HG02970 (cell line): ENCODE results near the gene EPHA10.
"Not testable (repeated sequence)": the region's sequence is repeated elsewhere in the genome, so short reads cannot be mapped to it uniquely, and the experiment has no call there.

ENCODE experiments used
- ATAC-seq: cut with Tn5 transposase; IDR thresholded peaks from one replicate; pipeline ENCODE4 v1.9.1; 2021; ENCODE audit warnings: mild to moderate bottlenecking, moderate library complexity, moderate number of reproducible peaks; ENCODE audit not compliant: unreplicated experiment, low FRiP score

Gene EPHA10

GRCh38 chr1:37776946-37777516, 12.1 kb upstream of the EPHA10 start:
- ATAC-seq: no peak

- not testable (repeated sequence) for ATAC-seq
Measured at GRCh38 chr1:37771440-37771839, 6.5 kb upstream of the EPHA10 start.

- no peak for ATAC-seq
Measured at GRCh38 chr1:37767488-37767887, 2.6 kb upstream of the EPHA10 start.

GRCh38 chr1:37765916-37766664, 1.2 kb upstream of the EPHA10 start:
- no peak for ATAC-seq

- no peak for ATAC-seq
Measured at GRCh38 chr1:37764414-37764825, 500 bp downstream of the EPHA10 start.

GRCh38 chr1:37763791-37764413, 1.0 kb downstream of the EPHA10 start:
- ATAC-seq: no peak

GRCh38 chr1:37762516-37762915, 2.4 kb downstream of the EPHA10 start:
- no peak for ATAC-seq

GRCh38 chr1:37761416-37762095, 3.4 kb downstream of the EPHA10 start:
- ATAC-seq: no peak

- no peak for ATAC-seq
Measured at GRCh38 chr1:37759451-37759850, 5.5 kb downstream of the EPHA10 start.

- ATAC-seq: no peak
Measured at GRCh38 chr1:37755951-37756560, 8.9 kb downstream of the EPHA10 start.

- no peak for ATAC-seq
Measured at GRCh38 chr1:37755290-37755689, 9.6 kb downstream of the EPHA10 start.

GRCh38 chr1:37753473-37754321, 11.2 kb downstream of the EPHA10 start:
- ATAC-seq: no peak

GRCh38 chr1:37752583-37753471, 12.1 kb downstream of the EPHA10 start:
- ATAC-seq: no peak

- ATAC-seq: no peak
Measured at GRCh38 chr1:37752213-37752582, 12.7 kb downstream of the EPHA10 start.

GRCh38 chr1:37748565-37748964, 16.4 kb downstream of the EPHA10 start:
- no peak for ATAC-seq

- no peak for ATAC-seq
Measured at GRCh38 chr1:37746806-37747205, 18.1 kb downstream of the EPHA10 start.

- no peak for ATAC-seq
Measured at GRCh38 chr1:37741662-37742061, 23.3 kb downstream of the EPHA10 start.

GRCh38 chr1:37741130-37741529, 23.8 kb downstream of the EPHA10 start:
- no peak for ATAC-seq

- ATAC-seq: no peak
Measured at GRCh38 chr1:37739222-37739621, 25.7 kb downstream of the EPHA10 start.
